A549 (cell line): Measurements from ENCODE around the gene CAMTA1.

Experiments
- CBX2 ChIP-seq: fragments of 200-600 bp; sonication (generic); IDR thresholded peaks from 2 replicates; pipeline ENCODE4 v1.6.1; 2016; ENCODE audit warnings: low read depth, mild to moderate bottlenecking, borderline replicate concordance
- POLR2AphosphoS2 ChIP-seq: conservative IDR thresholded peaks from 2 replicates; pipeline ENCODE4 v1.6.1; 2012; ENCODE audit warnings: low read length, improper control_type of control experiment, inconsistent platforms
- REST ChIP-seq: fragments of 200-600 bp; sonication (generic); IDR thresholded peaks from 2 replicates; pipeline ENCODE4 v1.6.1; 2016; ENCODE audit warnings: antibody characterized with exemption, mild to moderate bottlenecking, moderate library complexity

GRCh38 chr1:6996371-6996770 is 211.1 kb downstream of the CAMTA1 start:
- TF ChIP-seq REST (no peak), POLR2AphosphoS2 (no peak), CBX2 (no peak)
